Sigmoid colon (tissue), 4 donors: ENCODE data around the gene GBX2.

Experiments used
- POLR2A ChIP-seq, 2 donors: fragments of 450-650 bp; IDR thresholded peaks; one replicate each; pipeline ENCODE4 v1.6.1; 2016; ENCODE audit warnings: antibody characterized with exemption in 2 of 2, mild to moderate bottlenecking in 2 of 2, moderate library complexity in 2 of 2
- POLR2AphosphoS5 ChIP-seq, 4 donors: sonication (generic); formaldehyde crosslinking; IDR thresholded peaks; one replicate each; pipeline ENCODE4 v1.6.1; 2017; ENCODE audit warnings: antibody characterized with exemption in 4 of 4
- TF ChIP-seq, protein P1 (sequence below), 4 experiments: fragments of 450-650 bp in 3 of 4; fragments of 200-600 bp in 1 of 4; IDR thresholded peaks; one replicate each; pipeline ENCODE4 v1.5.1; 2016 to 2019; ENCODE audit warnings: antibody characterized with exemption in 4 of 4, mild to moderate bottlenecking in 3 of 4, moderate library complexity in 2 of 4

DNA sequence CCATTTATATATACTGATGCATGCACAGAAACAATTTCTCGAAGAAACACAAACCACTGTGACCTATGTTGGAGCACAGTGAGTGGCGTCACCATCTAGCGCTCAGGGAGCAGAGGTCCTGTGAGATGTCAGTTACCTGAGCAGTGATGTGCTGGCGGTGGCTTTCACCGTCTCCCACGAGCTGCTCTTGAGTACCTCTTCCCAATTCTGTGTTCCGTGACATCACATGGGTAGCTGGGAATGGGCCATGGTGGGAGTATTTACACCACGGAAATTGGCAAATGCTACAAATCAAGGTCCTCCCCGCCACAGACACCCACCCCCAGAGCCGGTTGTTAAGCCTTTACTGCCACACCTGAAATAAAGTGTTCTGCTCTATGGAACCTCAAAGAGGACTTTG, 24.4 kb downstream of the GBX2 start:
- TF ChIP-seq, protein P1, sequence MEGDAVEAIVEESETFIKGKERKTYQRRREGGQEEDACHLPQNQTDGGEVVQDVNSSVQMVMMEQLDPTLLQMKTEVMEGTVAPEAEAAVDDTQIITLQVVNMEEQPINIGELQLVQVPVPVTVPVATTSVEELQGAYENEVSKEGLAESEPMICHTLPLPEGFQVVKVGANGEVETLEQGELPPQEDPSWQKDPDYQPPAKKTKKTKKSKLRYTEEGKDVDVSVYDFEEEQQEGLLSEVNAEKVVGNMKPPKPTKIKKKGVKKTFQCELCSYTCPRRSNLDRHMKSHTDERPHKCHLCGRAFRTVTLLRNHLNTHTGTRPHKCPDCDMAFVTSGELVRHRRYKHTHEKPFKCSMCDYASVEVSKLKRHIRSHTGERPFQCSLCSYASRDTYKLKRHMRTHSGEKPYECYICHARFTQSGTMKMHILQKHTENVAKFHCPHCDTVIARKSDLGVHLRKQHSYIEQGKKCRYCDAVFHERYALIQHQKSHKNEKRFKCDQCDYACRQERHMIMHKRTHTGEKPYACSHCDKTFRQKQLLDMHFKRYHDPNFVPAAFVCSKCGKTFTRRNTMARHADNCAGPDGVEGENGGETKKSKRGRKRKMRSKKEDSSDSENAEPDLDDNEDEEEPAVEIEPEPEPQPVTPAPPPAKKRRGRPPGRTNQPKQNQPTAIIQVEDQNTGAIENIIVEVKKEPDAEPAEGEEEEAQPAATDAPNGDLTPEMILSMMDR (IDR thresholded peaks at IDR 0.05), result no peak
- TF ChIP-seq POLR2AphosphoS5 (IDR thresholded peaks at IDR 0.05) (no peak), POLR2A (IDR thresholded peaks at IDR 0.05) (no peak)
